Skeletal muscle satellite cell (primary cell): ENCODE data around the gene ME3.
A peak's percentile ranks its signal among the peaks of the same experiment; 100 is the strongest.

Experiments used
- H3K27me3 ChIP-seq: 2 replicates; pipeline ENCODE4 v1.7.0; 2013; ENCODE audit warnings: low read length; ENCODE audit not compliant: control insufficient read depth, insufficient read depth
- H3K36me3 ChIP-seq: 2 replicates; pipeline ENCODE4 v1.7.0; 2013; ENCODE audit warnings: mild to moderate bottlenecking, control low read depth, low read length; ENCODE audit not compliant: insufficient read depth
- H3K4me1 ChIP-seq: 2 replicates; pipeline ENCODE4 v1.7.0; 2013; ENCODE audit warnings: low read length; ENCODE audit not compliant: control insufficient read depth, insufficient read depth
- H3K4me2 ChIP-seq: 2 replicates; pipeline ENCODE4 v1.7.0; 2013; ENCODE audit warnings: mild to moderate bottlenecking, low read length
- H3K4me3 ChIP-seq: 2 replicates; pipeline ENCODE4 v1.7.0; 2013; ENCODE audit warnings: low read length
- H3K9ac ChIP-seq: 2 replicates; pipeline ENCODE4 v1.7.0; 2013; ENCODE audit warnings: mild to moderate bottlenecking, low read depth, low read length, moderate library complexity
- H3K9me3 ChIP-seq: replicated peaks from 2 replicates; pipeline ENCODE4 v1.7.0; 2013; ENCODE audit warnings: mild to moderate bottlenecking, control low read depth, low read length

The ME3 gene

DNA sequence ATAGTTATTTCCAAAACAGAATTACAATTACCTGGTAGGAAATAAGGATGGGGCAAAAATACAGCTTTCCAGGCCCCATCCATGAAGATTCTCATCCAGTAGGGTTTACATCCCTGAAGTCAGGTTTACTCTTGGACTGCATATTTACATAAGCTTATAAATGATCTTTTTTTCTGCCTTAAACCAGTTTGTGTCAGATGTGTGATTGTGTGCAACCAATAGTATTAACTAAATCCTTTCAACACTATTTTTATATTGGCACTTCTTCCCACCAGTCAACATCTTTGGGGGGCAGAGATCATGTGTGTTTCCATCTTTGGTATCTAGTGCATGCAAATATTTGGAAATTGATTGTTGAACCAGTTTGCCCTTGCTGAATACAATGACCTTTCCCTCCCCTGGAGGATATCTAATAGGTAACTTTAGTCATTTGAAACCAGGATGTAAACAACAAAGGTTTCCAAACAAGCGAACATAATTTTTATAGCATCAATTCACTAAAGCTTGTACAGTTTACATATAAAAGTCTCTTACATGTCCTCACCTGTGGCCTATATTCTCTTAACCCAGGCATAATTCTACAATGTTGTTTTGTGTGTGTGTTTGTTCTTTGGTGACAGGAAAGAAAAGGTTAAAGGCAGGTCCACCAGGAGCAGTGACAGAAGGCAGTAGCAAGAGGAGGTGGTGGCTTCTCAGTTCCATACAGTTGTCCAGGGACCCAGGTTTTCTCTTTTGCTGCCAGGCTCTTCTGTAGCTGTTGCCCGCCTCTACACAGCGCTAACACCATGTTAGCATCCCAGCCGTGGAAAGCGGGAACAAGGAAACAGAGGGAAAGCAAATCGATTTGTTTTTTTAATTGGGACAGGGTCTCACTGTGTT, 1.7 kb upstream of the ME3 start:
- Histone ChIP-seq H3K9ac (no peak overlapping the region), H3K9me3 (no peaks in the 10 kb centered on the region), H3K4me3 (no peak overlapping the region), H3K4me1 (peaks cover 34% of the 10 kb centered on the region), H3K36me3 (no peaks in the 10 kb centered on the region), H3K4me2 (no peak overlapping the region), H3K27me3 (no peaks in the 10 kb centered on the region)

DNA sequence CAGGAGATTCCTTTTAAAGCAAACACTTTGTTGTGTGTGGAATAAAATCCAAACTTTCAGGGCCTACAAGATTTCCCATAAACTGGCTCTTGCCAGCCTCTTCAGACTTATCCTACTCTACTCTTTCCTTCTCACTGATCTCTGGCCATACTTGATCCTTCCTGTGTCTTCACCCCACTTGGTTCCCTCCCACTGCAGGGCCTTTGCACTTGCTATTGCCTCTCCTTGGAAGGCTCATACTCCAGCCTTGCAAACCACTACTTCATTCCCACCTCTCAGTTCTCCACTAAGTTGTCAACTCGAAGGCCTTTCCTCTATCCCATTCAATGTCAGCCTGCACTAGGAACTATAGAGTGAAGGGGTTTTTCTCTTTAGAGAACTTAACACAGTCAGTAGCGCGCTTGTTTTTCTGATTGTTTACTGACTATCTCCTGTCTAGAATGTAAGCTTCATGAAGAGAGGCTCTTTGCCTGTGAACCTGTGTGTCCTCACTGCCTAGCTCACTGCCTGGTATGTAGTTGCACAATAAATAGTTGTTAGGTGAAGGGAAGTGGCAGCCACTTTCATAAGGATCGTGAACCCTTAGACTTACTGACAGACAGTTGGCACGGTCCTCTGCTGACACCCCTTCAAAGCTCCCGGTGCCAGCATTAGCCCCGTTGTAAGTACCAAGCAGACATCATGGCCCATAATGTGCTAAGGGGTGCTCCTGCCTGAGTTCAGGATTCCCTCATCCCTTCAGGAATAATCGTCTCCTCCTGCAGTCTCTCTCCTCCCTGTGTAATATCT, 833 bp upstream of the ME3 start:
- Histone ChIP-seq H3K4me3 (no peak overlapping the region), H3K4me2 (no peak overlapping the region), H3K4me1 (peaks cover 25% of the 10 kb centered on the region)

DNA sequence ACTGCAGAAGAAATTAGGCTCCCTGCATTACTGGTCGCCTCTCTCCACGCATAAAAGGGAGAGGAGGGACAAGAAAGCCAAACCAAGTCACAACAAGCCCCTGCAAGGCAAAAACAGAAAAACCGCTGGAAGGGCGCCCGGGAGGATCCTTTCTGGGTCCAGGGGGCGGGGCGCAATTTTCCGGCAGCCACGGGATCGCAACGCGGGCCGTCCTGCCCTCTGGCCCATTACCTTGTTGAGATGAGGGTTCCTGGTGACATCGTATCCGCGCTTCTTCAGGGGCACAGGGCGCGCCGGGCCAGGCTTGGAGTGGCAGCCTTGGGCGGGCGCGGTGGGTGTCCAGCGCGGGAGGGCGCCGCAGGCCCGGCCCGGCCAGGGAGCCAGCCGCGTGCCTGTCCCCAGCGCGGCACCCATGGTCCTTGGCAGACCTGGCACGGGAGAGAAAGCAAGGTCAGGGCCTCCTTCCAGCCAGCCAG, 847 bp downstream of the ME3 start:
- Histone ChIP-seq H3K4me2 (peak overlapping the region; percentile 99), H3K36me3 (no peaks in the 10 kb centered on the region), H3K9me3 (no peaks in the 10 kb centered on the region), H3K27me3 (no peaks in the 10 kb centered on the region), H3K9ac (peak overlapping the region; percentile 90), H3K4me1 (peaks cover 23% of the 10 kb centered on the region), H3K4me3 (peak overlapping the region; percentile 96)

More for the DNA sequence above, 833 bp upstream of the ME3 start:
- H3K9me3 ChIP-seq = no peaks in the 10 kb centered on the region
- H3K9ac ChIP-seq = no peak overlapping the region
- no peaks in the 10 kb centered on the region for H3K36me3 ChIP-seq
- no peaks in the 10 kb centered on the region for H3K27me3 ChIP-seq

DNA sequence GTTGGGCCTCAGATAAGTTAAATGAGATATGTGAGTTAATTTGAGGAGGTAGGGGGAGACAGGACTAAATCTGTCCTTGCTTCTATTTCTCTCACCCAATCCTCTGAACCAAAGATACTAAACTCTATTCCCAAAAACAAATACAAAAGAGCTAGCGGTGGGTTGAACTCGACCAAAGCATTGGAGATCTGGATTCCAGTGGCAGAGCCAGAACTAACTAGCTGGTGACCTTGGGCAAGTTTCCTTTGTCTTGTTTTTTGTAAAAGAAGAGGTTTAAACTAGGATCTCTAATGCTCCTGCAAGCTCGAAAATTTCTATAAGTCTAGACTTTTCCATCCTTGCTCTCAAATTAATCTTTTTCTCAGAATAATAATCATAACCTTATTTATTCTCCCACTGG, 1.5 kb downstream of the ME3 start:
- Histone ChIP-seq H3K9me3 (no peaks in the 10 kb centered on the region), H3K9ac (peak overlapping the region; percentile 90), H3K27me3 (no peaks in the 10 kb centered on the region), H3K4me3 (peak overlapping the region; percentile 96), H3K4me1 (peaks cover 23% of the 10 kb centered on the region), H3K36me3 (no peaks in the 10 kb centered on the region), H3K4me2 (peak overlapping the region; percentile 99)

DNA sequence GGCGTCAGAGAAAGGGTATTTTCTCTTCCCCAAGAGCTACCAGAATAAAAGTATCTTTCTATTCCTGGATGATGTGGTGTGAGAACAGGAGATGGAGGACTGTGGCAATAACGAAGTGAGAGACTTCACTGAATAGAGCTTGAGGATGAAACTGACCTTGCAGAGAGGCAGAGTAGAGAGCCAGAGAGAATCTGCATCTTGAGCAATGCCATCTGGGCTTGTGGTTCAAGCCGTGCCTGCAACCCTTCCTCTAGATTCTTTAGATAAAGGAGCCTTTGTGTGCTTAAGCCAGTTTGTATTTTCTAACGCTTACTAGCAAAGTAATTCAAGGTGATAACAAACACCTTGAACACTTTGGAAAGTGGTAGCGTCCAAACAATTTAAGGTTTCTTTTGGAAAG, 2.2 kb downstream of the ME3 start:
- Histone ChIP-seq H3K36me3 (no peaks in the 10 kb centered on the region), H3K4me3 (peak overlapping the region; percentile 13), H3K4me1 (peaks cover 23% of the 10 kb centered on the region), H3K9me3 (no peaks in the 10 kb centered on the region), H3K9ac (peak overlapping the region; percentile 90), H3K27me3 (no peaks in the 10 kb centered on the region), H3K4me2 (peak overlapping the region; percentile 99)

DNA sequence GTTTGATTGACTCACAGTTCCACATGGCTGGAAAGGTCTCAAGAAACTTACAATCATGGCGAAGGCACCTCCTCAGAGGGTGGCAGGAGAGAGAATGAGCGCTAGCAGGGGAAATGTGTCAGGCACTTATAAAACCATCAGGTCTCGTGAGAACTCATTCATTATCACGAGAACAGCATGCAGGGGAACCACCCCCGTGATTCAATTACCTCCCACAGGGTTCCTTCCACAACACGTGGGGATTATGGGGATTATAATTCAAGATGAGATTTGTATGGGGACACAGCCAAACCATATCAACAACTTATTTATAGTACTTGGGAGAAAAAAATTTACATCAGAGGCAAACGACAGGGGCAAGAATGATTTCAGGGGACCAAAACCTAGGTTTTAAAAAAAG, 3.0 kb downstream of the ME3 start:
- H3K9me3 ChIP-seq = no peaks in the 10 kb centered on the region

DNA sequence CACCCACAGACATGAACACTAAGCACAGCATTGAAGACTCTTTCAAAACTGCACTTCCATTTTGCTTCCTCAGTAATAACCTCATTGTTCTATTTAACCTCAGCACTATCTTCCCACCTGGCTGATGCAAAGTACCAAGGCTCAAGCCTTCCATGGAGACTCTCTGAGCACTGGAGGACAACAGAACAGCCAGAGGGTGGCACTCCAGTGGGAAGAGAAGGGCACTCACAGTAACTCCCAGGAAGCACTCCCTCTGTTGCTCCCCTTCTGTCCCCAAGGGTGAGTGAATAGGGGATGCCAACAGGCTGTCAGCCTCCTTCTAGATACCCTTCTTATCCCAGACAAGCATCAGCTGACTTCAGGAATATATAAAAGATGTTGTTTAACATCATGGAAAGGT, 3.5 kb downstream of the ME3 start:
- Histone ChIP-seq H3K9me3 (no peaks in the 10 kb centered on the region), H3K9ac (no peak overlapping the region), H3K4me3 (no peak overlapping the region), H3K4me1 (peaks cover 23% of the 10 kb centered on the region), H3K36me3 (no peaks in the 10 kb centered on the region), H3K27me3 (no peaks in the 10 kb centered on the region), H3K4me2 (no peak overlapping the region)

More for the DNA sequence above, 3.0 kb downstream of the ME3 start:
- no peak overlapping the region for H3K4me2 ChIP-seq
- peaks cover 23% of the 10 kb centered on the region for H3K4me1 ChIP-seq
- H3K9ac ChIP-seq = no peak overlapping the region
- no peaks in the 10 kb centered on the region for H3K27me3 ChIP-seq
- no peaks in the 10 kb centered on the region for H3K36me3 ChIP-seq
- no peak overlapping the region for H3K4me3 ChIP-seq

DNA sequence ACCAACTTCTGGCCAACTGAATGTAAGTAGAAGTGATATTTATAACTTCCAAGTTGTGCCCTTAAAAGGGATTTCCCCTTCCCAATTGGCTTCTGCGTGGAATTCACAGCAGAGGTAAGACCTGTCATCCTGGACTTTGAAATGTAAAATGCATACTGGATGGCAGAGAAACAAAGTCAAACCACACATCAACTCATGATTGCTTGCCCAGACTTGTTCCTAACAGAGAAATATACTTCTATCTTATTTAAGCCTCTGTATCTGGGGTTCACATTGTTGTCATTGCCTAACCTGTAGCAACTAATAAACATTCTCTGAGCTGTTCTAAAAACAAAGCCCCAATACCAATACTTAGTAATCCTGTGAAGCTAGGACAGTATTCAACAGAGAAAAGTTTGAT, 6.2 kb downstream of the ME3 start:
- Histone ChIP-seq H3K27me3 (no peaks in the 10 kb centered on the region), H3K36me3 (no peaks in the 10 kb centered on the region), H3K4me2 (no peak overlapping the region), H3K4me3 (no peak overlapping the region), H3K4me1 (peaks cover 14% of the 10 kb centered on the region), H3K9me3 (no peaks in the 10 kb centered on the region), H3K9ac (no peak overlapping the region)

DNA sequence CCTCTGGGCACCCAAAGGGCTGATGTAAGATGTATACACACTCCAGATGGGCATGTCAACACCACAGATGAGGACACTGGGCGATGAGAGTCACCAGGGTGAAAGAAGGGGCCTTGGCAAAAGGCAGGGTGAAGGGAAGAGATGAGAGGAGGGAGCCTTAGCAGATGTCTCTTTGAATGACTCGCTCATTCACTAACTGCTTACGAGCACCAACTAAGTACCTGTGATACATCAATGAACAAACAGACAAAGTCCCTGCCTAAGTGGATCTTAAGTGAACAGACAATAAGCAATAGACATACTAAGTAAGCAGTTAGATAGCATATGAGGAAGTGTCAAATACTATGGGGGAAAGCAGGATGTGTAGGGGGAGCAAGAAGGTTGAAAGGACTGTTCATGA, 7.5 kb downstream of the ME3 start:
- Histone ChIP-seq H3K4me3 (no peak overlapping the region), H3K9me3 (no peaks in the 10 kb centered on the region), H3K4me1 (peaks cover 10% of the 10 kb centered on the region), H3K27me3 (no peaks in the 10 kb centered on the region), H3K9ac (no peak overlapping the region), H3K4me2 (no peak overlapping the region), H3K36me3 (no peaks in the 10 kb centered on the region)

DNA sequence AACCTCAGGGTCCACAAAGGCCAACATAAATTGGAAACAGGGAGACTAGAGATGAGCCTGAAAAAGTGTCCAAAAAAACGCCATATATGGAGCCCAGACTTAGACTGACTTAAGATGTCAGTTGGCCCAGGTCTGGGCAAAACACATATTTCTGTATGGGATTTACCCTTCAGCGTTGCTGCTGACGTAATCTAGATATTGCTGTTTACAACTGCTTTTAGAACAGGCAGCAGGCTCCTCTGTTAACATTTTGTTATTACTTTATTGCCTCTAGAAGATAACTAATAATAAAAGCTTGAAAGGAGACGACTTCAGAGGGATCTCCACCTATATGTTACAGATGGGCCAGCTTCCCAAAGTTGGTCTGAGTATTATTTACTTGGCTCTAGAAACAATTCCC, 8.7 kb downstream of the ME3 start:
- Histone ChIP-seq H3K4me1 (peaks cover 12% of the 10 kb centered on the region), H3K4me3 (no peak overlapping the region), H3K4me2 (no peak overlapping the region), H3K27me3 (no peaks in the 10 kb centered on the region), H3K36me3 (no peaks in the 10 kb centered on the region), H3K9me3 (no peaks in the 10 kb centered on the region), H3K9ac (no peak overlapping the region)

DNA sequence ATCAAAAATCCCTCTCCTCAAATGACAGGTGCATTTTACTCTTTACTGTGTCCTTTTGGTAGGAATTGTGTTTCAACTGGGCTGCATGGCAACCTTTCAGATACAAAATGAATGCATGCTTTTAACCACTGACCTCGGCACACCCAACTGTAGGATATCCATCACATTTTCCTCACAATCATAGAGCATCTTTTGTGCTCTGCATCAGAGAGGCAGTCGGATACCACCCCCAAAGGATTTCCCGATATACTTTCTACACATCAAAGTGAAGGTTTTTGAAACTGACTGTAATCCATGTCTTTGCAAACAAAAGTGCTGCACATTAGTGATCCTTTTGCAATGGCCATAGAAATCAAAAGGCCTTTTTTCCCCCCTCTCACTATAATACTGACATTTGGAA, 9.1 kb downstream of the ME3 start:
- Histone ChIP-seq H3K9ac (no peak overlapping the region), H3K4me2 (no peak overlapping the region), H3K4me1 (peaks cover 12% of the 10 kb centered on the region), H3K27me3 (no peaks in the 10 kb centered on the region), H3K36me3 (no peaks in the 10 kb centered on the region), H3K4me3 (no peak overlapping the region), H3K9me3 (no peaks in the 10 kb centered on the region)
